HFFc6 (cell line): ENCODE data around the gene PIM2. TPM values are rescaled to one million over a fixed set of nuclear protein-coding genes. Genes with fewer than 3 reads are reported as not detected.
"Not testable (repeated sequence)": the region's sequence is repeated elsewhere in the genome, so short reads cannot be mapped to it uniquely, and the experiment has no call there.

Experiments used
- DNase-seq: peaks from one replicate; pipeline ENCODE4 v3.0.0-alpha.2; 2018
- H3K27ac Mint-ChIP-seq: 2 replicates; pipeline ENCODE4 v1.8.0; 2020; ENCODE audit warnings: mild to moderate bottlenecking, mixed read lengths
- H3K27me3 Mint-ChIP-seq: 2 replicates; pipeline ENCODE4 v1.8.0; 2021; ENCODE audit warnings: mild to moderate bottlenecking, moderate library complexity, mixed read lengths; ENCODE audit not compliant: insufficient read depth
- H3K36me3 Mint-ChIP-seq: 2 replicates; pipeline ENCODE4 v1.8.0; 2021; ENCODE audit warnings: low read depth, mixed read lengths
- H3K4me1 Mint-ChIP-seq: 2 replicates; pipeline ENCODE4 v1.8.0; 2020; ENCODE audit warnings: low read depth, mixed read lengths
- H3K4me3 Mint-ChIP-seq: 2 replicates; pipeline ENCODE4 v1.8.0; 2020; ENCODE audit warnings: mild to moderate bottlenecking, moderate library complexity, mixed read lengths
- H3K9me3 Mint-ChIP-seq: 2 replicates; pipeline ENCODE4 v1.8.0; 2020; ENCODE audit warnings: mild to moderate bottlenecking, mixed read lengths
- total RNA-seq, 6 experiments: library from RNA; stranded (reverse); fragmentation: NEBNext Ultra II Directional; extraction: Animal tissue kit (Norgen Biotek cat#: 25700); gene quantifications; 2 replicates in 1 of 6; 3 replicates in 5 of 6; pipeline ENCODE4 v1.2.3, GENCODE V29; 2021
- TF ChIP-seq, protein P1 (sequence below): fragments of 200-600 bp; sonication (generic); IDR thresholded peaks from 2 replicates; pipeline ENCODE4 v1.5.0; 2021; ENCODE audit warnings: antibody characterized with exemption, mild to moderate bottlenecking

PIM2 gene
- total RNA-seq, 6 experiments from 2014 or later = 5.8 to 7.5 (median 6.5) TPM

DNA sequence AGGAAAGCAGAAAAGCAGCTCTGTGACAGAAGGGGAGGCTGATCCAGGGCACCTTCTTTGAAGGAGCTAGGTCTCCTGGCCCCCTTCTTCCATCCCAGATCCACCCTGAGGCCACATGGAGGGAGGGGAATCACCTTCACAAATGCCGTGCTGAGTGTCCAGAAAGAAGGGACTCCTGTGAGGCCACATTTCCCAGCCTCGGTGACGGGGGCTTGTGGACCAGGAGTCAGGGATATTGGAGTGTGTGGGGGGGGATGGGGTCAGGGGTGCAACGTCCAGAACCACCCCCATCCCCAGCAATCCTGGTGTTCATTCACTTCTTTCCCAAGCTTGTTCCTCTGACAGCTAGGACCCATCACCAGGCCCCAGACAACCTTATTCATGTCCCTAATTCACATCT lies 25.9 kb downstream of the PIM2 start:
- no peak for DNase-seq
- TF ChIP-seq, protein P1, sequence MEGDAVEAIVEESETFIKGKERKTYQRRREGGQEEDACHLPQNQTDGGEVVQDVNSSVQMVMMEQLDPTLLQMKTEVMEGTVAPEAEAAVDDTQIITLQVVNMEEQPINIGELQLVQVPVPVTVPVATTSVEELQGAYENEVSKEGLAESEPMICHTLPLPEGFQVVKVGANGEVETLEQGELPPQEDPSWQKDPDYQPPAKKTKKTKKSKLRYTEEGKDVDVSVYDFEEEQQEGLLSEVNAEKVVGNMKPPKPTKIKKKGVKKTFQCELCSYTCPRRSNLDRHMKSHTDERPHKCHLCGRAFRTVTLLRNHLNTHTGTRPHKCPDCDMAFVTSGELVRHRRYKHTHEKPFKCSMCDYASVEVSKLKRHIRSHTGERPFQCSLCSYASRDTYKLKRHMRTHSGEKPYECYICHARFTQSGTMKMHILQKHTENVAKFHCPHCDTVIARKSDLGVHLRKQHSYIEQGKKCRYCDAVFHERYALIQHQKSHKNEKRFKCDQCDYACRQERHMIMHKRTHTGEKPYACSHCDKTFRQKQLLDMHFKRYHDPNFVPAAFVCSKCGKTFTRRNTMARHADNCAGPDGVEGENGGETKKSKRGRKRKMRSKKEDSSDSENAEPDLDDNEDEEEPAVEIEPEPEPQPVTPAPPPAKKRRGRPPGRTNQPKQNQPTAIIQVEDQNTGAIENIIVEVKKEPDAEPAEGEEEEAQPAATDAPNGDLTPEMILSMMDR = no peak
- Mint-ChIP-seq H3K27ac (no peak overlapping the region), H3K4me1 (peaks cover 6% of the 10 kb centered on the region), H3K36me3 (no peaks in the 10 kb centered on the region), H3K9me3 (no peaks in the 10 kb centered on the region), H3K27me3 (peaks cover 6% of the 10 kb centered on the region), H3K4me3 (no peak overlapping the region)

DNA sequence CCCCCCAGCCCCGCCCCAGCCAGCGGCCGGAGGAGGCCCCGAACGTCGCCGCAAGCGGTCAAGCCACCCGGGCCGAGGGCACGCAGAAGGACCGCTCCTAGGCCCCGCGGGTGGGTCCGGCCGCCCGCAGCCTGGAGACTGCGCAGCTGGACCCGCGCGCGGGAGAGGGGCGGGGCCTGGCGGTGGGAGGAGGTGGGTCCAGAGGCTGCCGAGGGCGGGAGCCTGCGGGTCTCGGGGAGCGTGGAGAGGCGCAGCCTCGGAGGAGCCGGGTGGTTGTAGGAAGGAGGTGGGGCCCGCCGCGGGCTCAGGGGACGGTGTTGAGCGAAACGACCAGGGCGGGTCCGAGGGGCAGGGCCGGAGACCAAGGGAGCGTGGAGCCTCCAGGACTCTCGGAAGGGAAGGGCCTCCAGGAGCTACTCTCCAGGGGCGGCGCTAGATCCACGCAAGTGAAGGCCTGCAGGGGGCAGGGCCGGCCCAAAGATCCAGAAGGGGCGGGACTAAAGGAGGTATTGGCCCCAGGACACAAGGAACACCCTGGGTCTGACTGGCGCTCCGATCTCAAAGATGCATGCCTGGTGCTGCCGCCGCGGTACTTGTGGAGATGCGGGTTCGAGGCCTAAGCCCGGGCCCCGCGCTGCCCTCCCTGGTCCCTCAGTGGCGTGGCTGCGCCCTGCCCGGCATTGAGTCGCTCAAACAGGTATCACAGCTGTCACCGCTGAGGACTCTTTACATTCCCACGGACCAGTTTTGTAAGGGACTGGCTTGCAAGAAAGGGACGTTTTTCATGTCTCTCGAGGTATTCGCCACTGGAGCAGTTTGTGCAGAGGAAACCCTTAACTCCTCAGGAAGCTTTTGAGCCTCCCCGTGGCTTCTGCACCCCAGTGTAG lies 27.2 kb downstream of the PIM2 start:
- Mint-ChIP-seq H3K4me1 (peaks cover 6% of the 10 kb centered on the region), H3K27ac (no peak overlapping the region; the same call in 1 of the 2 replicates), H3K4me3 (peak overlapping the region; percentile 79), H3K9me3 (no peaks in the 10 kb centered on the region), H3K36me3 (no peaks in the 10 kb centered on the region), H3K27me3 (peaks cover 6% of the 10 kb centered on the region)
- TF ChIP-seq, protein P1 = peak; percentile 69
- peak; percentile 84 for DNase-seq

DNA sequence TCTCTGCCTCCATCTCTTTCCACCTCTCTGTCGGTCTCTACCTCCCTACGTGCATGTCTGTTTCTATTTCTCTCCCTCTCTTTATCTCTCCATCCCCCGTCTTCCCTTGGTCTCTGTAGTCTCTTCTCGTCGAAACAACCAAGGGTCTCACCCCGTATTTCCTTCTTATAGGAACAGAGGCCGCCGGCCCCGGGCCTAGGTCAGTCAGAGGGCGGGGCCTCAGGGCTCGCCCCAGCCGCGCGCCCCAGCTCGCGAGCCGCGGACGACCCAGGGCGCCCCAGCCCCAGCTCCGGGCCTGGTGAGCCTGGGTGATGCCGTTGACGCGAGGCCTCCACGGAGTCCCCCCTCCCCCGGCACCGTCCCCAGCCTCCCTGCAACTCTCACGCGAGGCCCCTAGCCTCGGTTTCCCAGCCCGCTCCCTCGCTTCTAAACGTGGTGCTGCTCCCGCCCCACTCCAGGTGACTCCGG lies 27.9 kb downstream of the PIM2 start:
- Mint-ChIP-seq H3K4me1 (peaks cover 6% of the 10 kb centered on the region), H3K27me3 (peaks cover 6% of the 10 kb centered on the region), H3K9me3 (no peaks in the 10 kb centered on the region), H3K27ac (peak overlapping the region; percentile 19), H3K36me3 (no peaks in the 10 kb centered on the region), H3K4me3 (peak overlapping the region; percentile 76)
- TF ChIP-seq, protein P1 = no peak
- no peak for DNase-seq

DNA sequence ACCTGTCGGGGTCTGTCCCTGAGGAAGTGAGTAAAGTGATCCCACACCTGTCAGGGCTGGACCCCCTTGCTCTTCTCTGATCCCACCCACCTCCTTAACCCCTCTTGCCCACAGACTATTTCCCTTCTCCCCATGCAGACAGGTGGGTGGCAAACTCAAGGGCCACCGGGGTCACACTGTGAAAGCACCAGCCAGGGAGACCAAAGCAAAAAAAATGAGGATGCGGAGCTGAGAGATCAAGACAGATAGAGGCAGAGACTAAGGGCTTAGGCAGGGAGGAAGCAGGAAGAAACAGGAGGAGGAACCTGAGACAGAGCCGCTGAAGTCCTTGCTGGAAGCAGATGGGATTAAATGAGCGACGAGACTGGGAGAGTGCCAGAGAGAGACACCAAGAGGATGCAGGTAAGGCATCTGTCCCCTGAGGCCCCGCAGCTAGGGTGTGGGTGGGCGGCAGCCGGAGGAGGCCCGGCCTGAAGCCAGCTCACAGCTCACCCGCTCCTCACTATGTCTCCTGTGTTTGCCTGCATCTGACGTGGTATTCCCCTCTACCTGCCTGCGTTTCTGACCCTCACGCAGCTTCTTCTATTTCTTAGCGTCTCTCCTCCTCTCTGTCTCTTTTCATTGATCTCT lies 28.4 kb downstream of the PIM2 start:
- peaks cover 6% of the 10 kb centered on the region for H3K27me3 Mint-ChIP-seq
- peak overlapping the region; percentile 76 for H3K4me3 Mint-ChIP-seq
- H3K9me3 Mint-ChIP-seq = no peaks in the 10 kb centered on the region
- no peak for DNase-seq
- H3K36me3 Mint-ChIP-seq = no peaks in the 10 kb centered on the region
- peaks cover 6% of the 10 kb centered on the region for H3K4me1 Mint-ChIP-seq
- TF ChIP-seq, protein P1 = no peak
- H3K27ac Mint-ChIP-seq = peak overlapping the region; percentile 19

DNA sequence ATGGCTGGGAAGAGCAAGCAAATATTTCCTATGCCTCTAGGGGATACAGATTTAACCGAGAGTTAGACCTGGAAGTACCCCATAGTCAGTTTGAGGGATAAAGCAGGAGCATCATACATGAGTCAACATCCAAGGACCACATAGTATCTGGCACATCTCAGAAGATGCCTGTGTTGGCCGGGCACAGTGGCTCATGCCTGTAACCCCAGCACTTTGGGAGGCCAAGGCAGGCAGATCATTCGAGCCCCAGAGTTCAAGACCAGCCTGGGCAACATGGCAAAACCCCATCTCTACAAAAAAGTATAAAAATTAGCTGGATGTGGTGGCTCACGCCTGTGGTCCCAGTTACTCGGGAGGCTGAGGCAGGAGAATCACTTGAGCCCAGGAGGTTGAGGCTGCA lies 32.2 kb downstream of the PIM2 start:
- not testable (repeated sequence) for H3K4me1 Mint-ChIP-seq, H3K9me3 Mint-ChIP-seq, H3K4me3 Mint-ChIP-seq, H3K27me3 Mint-ChIP-seq, H3K27ac Mint-ChIP-seq, DNase-seq, H3K36me3 Mint-ChIP-seq

DNA sequence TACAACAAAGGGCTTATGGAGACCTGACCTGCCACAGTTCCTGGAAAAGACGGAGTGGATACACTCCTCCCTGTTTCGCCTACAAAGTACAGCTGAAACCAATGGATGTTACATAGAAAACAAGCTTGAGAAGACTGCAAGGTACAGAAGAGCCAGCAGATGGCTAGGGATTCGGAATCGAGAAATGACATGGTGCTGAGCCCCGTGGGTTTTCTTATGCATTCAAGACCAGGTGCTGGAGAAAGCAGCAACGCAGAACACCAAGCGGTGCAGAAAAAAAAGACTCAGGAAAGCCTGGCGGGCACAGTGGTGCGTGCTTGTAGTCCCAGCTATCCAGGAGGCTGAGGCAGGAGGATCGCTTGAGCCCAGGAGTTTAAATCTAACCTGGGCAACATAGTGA lies 35.1 kb downstream of the PIM2 start:
- TF ChIP-seq, protein P1 = no peak

DNA sequence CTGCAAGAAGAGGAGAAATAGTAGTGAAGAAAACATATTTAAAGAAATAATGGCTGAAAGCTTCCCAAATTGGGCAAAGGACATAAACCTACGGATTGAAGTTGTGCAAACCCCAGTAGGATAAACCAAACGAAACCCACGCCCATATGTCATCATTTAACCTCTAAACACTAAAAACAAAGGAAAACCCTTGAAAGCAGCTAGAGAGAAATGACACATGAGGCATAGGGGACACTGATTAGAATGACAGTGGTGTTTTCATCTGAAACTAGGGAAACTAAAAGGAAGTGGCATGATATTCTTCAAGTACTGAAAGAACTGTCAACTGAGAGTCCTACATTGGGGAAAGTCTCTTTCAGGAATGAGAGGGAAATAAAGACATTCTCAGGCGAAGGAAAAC lies 41.9 kb downstream of the PIM2 start:
- H3K4me3 Mint-ChIP-seq, H3K4me1 Mint-ChIP-seq, DNase-seq, H3K27ac Mint-ChIP-seq, H3K9me3 Mint-ChIP-seq, H3K36me3 Mint-ChIP-seq: not testable (repeated sequence)
- H3K27me3 Mint-ChIP-seq = peaks cover 16% of the 10 kb centered on the region; the same call in 1 of the 2 replicates

More for the DNA sequence above, 35.1 kb downstream of the PIM2 start:
- Mint-ChIP-seq H3K27ac (no peak overlapping the region), H3K36me3 (no peaks in the 10 kb centered on the region), H3K9me3 (no peaks in the 10 kb centered on the region), H3K4me3 (no peak overlapping the region), H3K27me3 (peaks cover 2% of the 10 kb centered on the region), H3K4me1 (no peaks in the 10 kb centered on the region)
- no peak for DNase-seq

DNA sequence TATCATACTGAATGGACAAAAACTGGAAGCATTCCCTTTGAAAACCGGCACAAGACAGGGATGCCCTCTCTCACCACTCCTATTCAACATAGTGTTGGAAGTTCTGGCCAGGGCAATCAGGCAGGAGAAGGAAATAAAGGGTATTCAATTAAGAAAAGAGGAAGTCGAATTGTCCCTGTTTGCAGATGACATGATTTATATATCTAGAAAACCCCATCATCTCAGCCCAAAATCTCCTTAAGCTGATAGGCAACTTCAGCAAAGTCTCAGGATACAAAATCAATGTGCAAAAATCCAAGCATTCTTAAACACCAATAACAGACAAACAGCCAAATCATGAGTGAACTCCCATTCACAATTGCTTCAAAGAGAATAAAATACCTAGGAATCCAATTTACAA lies 46.8 kb downstream of the PIM2 start:
- Mint-ChIP-seq H3K4me1 (peaks cover 11% of the 10 kb centered on the region), H3K27me3 (peaks cover 16% of the 10 kb centered on the region)
- not testable (repeated sequence) for H3K4me3 Mint-ChIP-seq, H3K9me3 Mint-ChIP-seq, H3K36me3 Mint-ChIP-seq, DNase-seq, H3K27ac Mint-ChIP-seq
